Measurements from ENCODE around the gene MSH2.

The MSH2 gene

GRCh38 chr2:47493317-47494035, 90.5 kb downstream of the MSH2 start:
- Histone ChIP-seq H3K79me2 (ENCODE audit: insufficient read depth, low read length) (no peaks in the 10 kb centered on the region), H3K36me3 (ENCODE audit: insufficient read depth, low read length) (no peaks in the 10 kb centered on the region), H3K4me3 (ENCODE audit: low read depth in 1 of 2, low read length in 2 of 2) (no peak overlapping the region), H3K9ac (ENCODE audit: low read depth, low read length) (no peak overlapping the region), H3K27ac (ENCODE audit: low read length) (no peak overlapping the region), H2AFZ (ENCODE audit: low read depth, low read length) (no peak overlapping the region), H3K9me3 (ENCODE audit: insufficient read depth, low read length, severe bottlenecking) (no peaks in the 10 kb centered on the region), H4K20me1 (ENCODE audit: insufficient read depth, low read length) (no peaks in the 10 kb centered on the region), H3K4me1 (ENCODE audit: insufficient read depth, low read length) (no peaks in the 10 kb centered on the region), H3K27me3 (ENCODE audit: insufficient read depth, low read length, poor library complexity) (no peaks in the 10 kb centered on the region), H3K4me2 (ENCODE audit: insufficient read depth, low read length) (no peak overlapping the region)
- ATAC-seq (ENCODE audit: insufficient read depth, low read depth), result no peak
- DNase-seq, result no peak
- TF ChIP-seq EZH2 (IDR thresholded peaks at IDR 0.05; ENCODE audit: borderline replicate concordance, low read depth, low read length, severe bottlenecking), result no peak
- TF ChIP-seq CTCF (IDR thresholded peaks at IDR 0.05; ENCODE audit: borderline replicate concordance, extremely low read depth, low read length, poor library complexity, severe bottlenecking), result no peak

GRCh38 chr2:47494267-47495130, 91.5 kb downstream of the MSH2 start:
- Histone ChIP-seq H3K27me3 (ENCODE audit: insufficient read depth, low read length, poor library complexity) (no peaks in the 10 kb centered on the region), H2AFZ (ENCODE audit: low read depth, low read length) (no peak overlapping the region), H3K27ac (ENCODE audit: low read length) (no peak overlapping the region), H3K36me3 (ENCODE audit: insufficient read depth, low read length) (peaks cover 3% of the 10 kb centered on the region; the same call in 1 of the 2 replicates), H3K9me3 (ENCODE audit: insufficient read depth, low read length, severe bottlenecking) (peaks cover 4% of the 10 kb centered on the region), H3K4me1 (ENCODE audit: insufficient read depth, low read length) (no peaks in the 10 kb centered on the region), H3K79me2 (ENCODE audit: insufficient read depth, low read length) (no peaks in the 10 kb centered on the region), H4K20me1 (ENCODE audit: insufficient read depth, low read length) (no peaks in the 10 kb centered on the region), H3K4me2 (ENCODE audit: insufficient read depth, low read length) (no peak overlapping the region), H3K4me3 (ENCODE audit: low read depth in 1 of 2, low read length in 2 of 2) (no peak overlapping the region), H3K9ac (ENCODE audit: low read depth, low read length) (no peak overlapping the region)
- ATAC-seq (ENCODE audit: insufficient read depth, low read depth), result no peak; the same call in 2 of the 3 replicates
- DNase-seq, result no peak
- TF ChIP-seq CTCF (IDR thresholded peaks at IDR 0.05; ENCODE audit: borderline replicate concordance, extremely low read depth, low read length, poor library complexity, severe bottlenecking) (no peak), EZH2 (IDR thresholded peaks at IDR 0.05; ENCODE audit: borderline replicate concordance, low read depth, low read length, severe bottlenecking) (no peak)

DNA sequence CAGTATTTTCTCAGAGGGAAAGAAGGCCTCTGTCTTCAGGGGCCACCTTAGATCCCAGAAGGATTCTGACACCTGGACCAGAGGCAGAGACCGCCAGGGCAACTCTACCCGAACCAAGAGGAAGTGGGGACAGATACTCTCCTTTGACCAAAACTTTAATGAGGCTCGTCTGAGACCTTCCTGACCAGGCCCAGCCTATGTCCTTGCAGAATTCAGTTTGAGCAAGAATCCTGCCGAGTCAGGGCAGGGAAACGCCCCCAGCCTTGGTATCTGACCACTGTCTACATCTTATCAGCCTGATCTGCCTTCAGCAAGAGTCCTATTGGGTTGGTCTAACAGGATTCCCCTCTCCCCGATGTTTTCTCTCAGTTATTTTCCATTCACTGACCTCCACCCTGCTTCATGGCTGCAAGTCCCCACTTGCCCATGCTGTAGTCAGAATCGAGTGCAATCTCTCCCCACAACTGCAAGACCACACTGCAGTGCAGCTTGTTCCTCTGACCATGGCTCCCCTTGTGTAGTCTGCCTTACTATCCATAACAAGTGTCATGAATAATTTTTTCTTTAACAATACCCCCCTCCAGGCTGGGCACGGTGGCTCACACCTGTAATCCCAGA, 95.0 kb downstream of the MSH2 start:
- Histone ChIP-seq H2AFZ (ENCODE audit: low read depth, low read length) (no peak overlapping the region), H3K4me3 (ENCODE audit: low read depth in 1 of 2, low read length in 2 of 2) (no peak overlapping the region), H3K4me1 (ENCODE audit: insufficient read depth, low read length) (peaks cover 5% of the 10 kb centered on the region; the same call in 1 of the 2 replicates), H3K4me2 (ENCODE audit: insufficient read depth, low read length) (no peak overlapping the region), H3K27me3 (ENCODE audit: insufficient read depth, low read length, poor library complexity) (no peaks in the 10 kb centered on the region), H3K27ac (ENCODE audit: low read length) (no peak overlapping the region), H4K20me1 (ENCODE audit: insufficient read depth, low read length) (no peaks in the 10 kb centered on the region), H3K36me3 (ENCODE audit: insufficient read depth, low read length) (peaks cover 3% of the 10 kb centered on the region; the same call in 1 of the 2 replicates), H3K79me2 (ENCODE audit: insufficient read depth, low read length) (no peaks in the 10 kb centered on the region), H3K9me3 (ENCODE audit: insufficient read depth, low read length, severe bottlenecking) (peaks cover 14% of the 10 kb centered on the region), H3K9ac (ENCODE audit: low read depth, low read length) (no peak overlapping the region)
- DNase-seq (no peak), ATAC-seq (ENCODE audit: insufficient read depth, low read depth) (no peak)
- no peak for TF ChIP-seq CTCF (IDR thresholded peaks at IDR 0.05; ENCODE audit: borderline replicate concordance, extremely low read depth, low read length, poor library complexity, severe bottlenecking)
- no peak for TF ChIP-seq EZH2 (IDR thresholded peaks at IDR 0.05; ENCODE audit: borderline replicate concordance, low read depth, low read length, severe bottlenecking)

Data from DND-41 (cell line).